ENCODE results near the gene DPEP2.
"Not testable (repeated sequence)": the region's sequence is repeated elsewhere in the genome, so short reads cannot be mapped to it uniquely, and the experiment has no call there.

Gene DPEP2

GRCh38 chr16:67953641-67954375 is 45.5 kb downstream of the DPEP2 start:
- DNase-seq = no peak

- no peak for DNase-seq
Observed at GRCh38 chr16:67951485-67951884, 47.8 kb downstream of the DPEP2 start.

DNA sequence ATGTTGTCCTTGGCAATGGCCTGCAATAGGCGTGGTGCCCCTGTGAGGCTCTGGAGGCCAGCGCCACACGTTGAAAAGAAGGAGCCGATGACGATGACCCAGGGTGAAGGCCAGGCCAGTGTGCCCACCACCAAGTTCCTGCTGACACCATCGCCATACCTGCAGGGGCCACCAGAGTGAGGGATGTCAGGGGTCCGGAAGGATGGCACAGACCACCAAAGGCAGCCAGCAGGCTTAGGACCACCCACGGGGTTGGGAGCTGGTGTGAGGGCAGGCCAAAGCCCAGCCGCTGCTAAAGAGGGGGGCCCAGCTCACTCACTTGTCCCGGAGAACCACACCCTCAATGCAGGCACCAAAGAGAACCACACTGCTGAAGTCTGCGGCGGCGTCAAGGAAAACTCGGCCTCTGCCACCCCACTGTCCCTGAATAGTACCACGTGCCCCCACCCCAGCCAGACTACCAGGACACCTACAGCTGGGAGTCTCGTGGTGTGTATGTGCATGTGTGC is 48.9 kb downstream of the DPEP2 start:
- no peak for DNase-seq

DNA sequence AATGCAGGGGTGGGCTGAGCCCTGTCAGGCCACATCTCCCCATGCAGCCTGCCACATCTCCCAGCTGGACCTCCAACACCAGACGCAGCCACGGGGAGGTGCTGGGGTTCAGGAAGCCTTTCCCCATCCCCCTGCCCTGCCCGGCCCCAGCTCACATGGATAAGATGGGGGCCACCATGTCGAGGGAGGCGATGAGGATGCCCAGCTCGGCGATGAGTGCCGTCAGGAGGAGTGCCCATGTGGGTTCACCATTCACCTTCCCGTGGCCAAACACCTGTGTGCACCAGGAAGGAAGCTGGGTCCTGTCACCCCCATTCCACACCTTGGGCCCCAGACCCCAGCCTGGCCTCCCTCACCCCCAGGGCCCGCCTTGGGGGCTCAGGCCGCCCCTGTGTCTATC is 49.6 kb downstream of the DPEP2 start:
- no peak for DNase-seq

- no peak for DNase-seq
Observed at GRCh38 chr16:67948015-67948414, 51.3 kb downstream of the DPEP2 start.

GRCh38 chr16:67946966-67947558 is 52.2 kb downstream of the DPEP2 start:
- DNase-seq = no peak

DNA sequence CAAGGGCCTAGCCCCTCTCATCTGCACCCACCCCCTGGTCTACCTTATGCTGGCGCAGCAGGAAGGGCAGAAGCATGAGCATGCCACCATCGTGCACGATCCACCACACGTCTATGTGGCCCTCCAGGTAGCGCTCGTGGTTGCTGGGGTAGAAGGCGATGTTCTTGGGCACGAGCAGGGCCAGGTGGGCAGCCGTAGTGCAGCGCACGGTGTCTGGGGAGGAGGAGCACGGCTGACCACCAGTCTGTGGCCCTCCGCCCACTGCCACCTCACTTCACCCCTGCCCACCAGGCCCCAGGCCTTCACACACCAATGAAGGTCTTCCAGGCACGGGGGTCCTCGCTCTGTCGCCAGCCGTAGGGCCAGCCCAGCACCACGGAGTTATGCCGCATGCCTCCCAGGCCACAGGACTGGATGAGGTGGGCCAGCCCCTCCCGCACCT is 53.1 kb downstream of the DPEP2 start:
- DNase-seq = no peak

DNA sequence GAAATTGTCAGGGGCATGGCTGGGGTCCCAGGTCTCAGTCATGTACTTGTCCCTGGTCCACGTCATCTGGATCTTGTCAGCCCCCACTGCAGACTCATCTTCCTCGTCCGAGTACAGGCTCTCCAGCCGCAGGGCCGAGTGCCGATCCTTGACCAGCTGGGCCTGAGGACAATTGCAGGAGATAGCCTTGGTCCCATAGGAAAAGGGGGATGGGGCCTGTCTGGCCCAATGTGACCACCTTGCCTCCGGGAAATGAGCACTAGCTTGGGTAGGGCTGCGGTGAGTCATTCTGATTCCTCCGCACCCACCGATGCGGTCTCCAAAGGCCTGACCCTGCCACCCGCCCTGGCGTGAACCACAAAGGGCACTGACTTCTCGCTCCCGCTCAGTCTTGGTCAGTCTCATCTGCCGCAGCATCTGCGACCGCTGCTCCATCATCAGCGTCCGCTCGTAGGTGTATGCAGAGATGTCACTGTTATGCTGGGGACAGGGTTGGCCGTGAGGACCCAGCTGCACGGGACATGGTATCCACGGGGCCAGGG is 53.8 kb downstream of the DPEP2 start:
- DNase-seq = no peak

DNA sequence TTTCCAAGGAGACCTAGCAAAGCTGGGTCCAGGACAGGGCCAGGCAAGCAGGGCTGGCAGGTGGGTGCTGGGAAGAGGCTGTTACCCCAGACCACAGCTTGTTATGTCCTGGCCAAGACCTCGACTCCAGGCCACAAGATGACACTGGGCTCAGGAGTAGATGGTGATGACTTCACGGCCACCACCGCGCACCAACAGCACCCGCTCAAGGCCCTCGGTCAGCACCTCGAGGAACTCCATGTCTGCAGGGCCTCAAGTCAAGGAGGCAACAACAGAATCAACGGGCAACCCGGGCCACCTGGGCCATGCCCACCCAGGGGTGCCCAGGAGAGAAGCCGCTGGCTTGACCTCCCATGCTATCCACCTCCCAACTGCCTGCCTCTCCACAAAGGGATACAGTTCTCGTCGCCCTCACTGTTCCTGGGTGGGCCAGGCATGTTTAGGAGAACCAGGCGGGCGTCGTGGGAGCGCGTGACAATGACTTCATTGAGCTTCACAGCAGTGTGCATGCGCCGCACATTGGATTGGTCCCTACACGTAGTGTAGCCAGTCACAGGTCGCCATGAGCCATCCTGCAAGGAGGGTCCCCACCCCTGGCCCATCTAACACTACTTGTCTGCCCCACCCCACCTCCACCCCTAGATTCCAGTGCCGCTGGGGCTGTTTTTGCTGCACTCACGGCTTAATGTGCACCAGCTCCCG is 54.4 kb downstream of the DPEP2 start:
- no peak for DNase-seq

DNA sequence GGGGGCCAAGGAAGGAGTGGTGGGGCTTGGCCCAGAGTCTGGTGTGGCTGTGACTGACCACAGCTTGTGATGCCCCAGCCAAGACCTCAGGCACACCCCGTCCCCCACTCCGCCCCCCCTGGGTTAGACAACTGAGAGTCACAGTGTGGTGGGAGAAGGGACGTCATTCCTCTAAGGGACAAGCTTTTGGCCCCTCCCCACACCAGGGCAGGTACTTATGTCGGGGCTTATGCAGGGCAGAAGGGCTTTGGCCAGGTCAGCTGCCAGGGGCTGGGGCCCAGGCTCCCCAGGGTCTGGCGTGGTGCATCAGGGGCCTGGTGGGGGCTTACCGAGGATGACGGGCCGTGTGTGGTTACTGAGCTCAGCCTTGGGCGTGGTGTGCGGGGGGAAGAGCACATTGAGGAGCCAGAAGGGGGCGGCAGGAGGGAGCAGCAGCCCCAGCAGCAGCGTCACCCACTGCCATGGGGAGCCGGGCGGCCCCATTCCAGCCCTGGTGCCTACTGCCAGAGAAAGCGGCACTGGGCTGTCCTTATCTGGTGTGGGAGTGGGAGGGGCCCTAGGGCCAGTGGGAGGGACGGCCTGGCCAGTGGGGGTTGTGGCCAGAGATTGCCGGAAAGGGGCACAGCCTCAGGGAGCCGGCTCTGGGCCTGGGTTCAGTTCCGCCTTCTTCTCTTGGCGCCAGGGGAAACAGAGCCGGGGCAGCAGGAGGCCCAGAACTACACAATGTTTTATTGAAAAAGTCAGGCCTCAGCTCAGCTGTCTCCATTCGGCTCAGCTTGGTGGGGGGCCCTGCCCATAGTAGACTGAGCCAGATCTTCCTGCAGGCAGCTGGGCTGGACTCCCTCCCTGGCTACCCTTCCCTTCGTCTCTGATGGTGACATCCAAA is 55.4 kb downstream of the DPEP2 start, which contains the start of gene LCAT:
Gene LCAT (minus strand): TSS at position 502 of the 886 bp plus-strand sequence. CDS start 19 bp downstream, at position 483.
- no peak for DNase-seq

DNA sequence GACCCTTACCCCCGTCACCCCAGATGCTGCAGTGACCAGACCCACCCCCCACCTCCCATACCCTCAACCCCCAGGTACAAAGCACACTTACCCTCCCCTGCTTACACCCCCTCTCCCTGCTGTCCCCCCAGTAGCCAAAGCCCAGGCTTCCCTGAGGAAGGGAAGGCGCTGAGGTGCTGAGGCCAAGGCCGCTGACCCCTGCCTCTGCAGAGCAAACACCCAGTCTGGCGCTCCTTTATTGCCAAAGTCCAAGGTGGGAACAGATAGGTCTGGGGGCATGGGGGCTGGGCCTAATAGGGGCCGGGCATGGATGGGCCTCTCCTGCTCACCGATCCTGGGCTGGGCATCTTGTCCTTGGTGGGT is 56.0 kb downstream of the DPEP2 start:
- no peak for DNase-seq

DNA sequence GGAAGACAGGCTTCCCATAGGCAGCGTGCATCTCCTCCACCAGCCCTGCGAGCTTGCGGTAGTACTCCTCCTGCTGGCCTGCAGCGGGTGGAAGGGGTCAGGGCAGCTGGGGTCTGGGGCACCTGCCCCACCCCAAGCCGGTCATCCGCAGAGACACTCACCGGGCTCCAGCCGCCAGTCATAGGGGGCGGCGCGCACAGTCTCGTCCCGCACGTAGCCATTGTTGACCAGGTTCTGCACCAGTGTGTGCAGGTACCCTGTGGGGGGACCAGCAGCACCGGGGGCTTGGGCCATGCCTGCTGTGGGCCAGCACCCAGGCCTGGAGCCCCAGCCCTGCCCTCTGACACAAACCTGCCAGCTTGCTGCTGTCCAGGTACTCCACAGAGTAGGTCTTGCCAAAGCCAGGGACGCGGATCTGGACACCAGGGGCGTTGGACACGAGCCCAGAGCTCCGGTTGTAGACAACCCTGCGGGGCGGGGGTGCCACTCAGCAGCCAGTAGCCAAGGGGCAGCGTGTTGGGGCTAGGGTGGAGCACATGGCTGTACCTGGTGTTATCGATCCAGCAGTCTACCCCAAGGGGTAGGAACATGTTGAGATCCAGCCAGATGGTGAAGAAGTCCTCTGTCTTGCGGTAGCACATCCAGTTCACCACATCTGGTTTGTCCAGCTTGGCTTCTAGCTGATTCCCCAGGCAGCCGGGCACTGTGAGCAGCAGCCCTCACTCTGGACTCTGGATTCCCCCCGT is 56.6 kb downstream of the DPEP2 start:
- no peak for DNase-seq

DNA sequence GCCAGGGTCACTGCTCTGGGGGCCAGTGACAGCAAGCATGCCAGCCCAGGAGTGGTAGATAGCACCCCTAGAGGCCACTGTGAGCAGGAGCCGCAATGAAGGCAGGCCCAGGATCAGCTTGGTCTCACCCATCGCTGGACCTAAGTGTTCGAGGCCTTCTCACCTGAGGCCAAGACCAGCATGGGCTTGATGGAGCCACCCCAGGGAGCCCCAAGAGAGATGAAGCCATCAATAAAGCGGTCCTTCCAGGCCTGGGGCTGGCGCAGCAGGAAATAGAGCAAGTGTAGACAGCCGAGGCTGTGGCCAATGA is 57.1 kb downstream of the DPEP2 start:
- peak; percentile 52 for DNase-seq

DNA sequence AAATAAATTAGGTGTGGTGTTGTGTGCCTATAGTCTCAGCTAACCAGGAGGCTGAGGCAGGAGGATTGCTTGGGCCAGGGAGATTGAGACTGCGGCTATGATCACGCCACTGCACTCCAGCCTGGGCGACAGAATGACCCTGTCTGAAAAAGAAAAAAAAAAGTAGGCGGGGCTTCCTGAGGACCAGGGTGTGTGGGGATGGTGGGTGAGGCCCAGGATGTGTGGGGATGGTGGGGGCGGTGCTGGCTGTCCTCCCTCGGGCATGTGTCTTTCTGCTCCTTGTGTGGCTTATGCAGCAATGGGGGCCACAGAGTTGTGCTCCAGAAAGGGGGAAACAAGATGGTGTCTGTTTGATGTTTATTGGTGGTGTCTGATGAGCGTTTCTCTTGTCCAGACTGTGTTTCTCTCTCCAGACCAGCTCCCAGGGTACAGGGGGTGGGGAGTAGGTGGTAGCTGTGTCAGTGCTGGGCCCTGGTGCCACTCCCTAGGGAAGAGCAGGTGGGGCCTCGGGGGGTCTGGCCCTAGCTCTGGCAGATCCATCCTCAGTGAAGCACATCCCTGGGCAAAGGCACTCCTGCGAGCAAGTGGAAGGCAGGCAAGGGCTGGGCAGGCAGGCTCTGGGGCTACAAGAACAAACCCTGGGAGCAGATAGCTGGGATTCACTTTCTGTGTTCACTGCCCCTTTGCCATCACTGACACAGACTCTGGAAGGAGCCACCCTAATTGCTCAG is 57.6 kb downstream of the DPEP2 start:
- no peak for DNase-seq

- no peak for DNase-seq
Observed at GRCh38 chr16:67940446-67941089, 58.7 kb downstream of the DPEP2 start.

- DNase-seq = no peak
Observed at GRCh38 chr16:67939507-67940445, 59.5 kb downstream of the DPEP2 start.

DNA sequence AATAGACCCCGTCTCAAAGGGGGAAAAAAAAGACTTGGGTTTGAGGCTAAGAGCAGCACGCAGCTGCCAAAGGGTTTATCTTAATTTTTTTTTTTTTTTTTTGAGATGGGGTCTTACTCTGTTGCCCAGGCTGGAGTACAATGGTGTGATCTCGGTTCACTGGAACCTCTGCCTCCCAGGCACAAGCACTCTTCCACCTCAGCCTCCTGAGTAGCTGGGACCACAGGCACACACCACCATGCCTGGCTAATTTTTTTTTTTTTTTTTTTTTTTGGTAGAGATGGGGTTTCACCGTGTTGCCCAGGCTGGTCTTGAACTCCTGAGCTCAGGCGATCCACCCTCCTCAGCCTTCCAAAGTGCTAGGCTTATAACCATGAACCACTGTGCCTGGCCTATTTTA is 61.6 kb downstream of the DPEP2 start:
- not testable (repeated sequence) for DNase-seq
